ENCODE data around the gene FAM9C. TPM values are rescaled to one million over a fixed set of nuclear protein-coding genes. Genes with fewer than 3 reads are reported as not detected.

FAM9C gene
- total RNA-seq, 1 donor from 2014 or later: not detected

DNA sequence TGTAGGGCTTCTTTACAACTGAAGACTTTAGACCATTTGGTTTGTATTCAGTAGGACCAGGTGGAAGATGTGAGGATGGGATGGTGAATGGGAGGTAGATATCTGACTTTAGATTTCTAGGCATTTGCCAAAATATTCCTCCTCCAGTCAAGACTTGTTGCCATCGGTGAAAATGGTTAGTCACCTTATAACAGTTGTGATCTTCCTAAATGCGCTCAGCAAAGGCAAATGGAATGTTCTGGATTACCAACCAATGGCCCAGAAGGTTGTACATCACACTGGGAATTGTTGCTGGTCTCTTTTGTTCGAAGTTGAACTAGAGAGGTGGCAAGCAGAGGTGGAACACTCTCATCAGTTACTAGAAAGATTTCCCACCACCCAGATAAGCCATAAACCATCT is 35.6 kb downstream of the FAM9C start:
- DNase-seq (ENCODE audit: extremely low read depth, low read depth, low spot score): no peak

DNA sequence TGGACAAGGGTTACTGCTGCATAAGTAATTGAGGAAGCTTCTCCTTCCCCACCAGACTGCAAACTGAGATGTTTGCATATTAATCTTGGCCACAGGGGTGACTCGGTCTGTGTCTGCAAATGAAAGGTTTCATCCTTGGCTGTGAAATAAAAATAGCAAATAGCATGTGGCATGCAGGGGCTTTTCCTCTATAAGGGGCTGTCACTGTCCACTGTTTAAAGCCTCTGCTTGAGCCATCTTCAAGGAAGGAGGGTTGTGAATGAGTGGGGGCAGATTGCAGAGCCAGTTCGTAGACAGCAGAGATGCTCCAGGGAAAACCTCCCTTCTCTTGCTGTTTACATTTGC is 36.3 kb downstream of the FAM9C start:
- DNase-seq (ENCODE audit: extremely low read depth, low read depth, low spot score): no peak

DNA sequence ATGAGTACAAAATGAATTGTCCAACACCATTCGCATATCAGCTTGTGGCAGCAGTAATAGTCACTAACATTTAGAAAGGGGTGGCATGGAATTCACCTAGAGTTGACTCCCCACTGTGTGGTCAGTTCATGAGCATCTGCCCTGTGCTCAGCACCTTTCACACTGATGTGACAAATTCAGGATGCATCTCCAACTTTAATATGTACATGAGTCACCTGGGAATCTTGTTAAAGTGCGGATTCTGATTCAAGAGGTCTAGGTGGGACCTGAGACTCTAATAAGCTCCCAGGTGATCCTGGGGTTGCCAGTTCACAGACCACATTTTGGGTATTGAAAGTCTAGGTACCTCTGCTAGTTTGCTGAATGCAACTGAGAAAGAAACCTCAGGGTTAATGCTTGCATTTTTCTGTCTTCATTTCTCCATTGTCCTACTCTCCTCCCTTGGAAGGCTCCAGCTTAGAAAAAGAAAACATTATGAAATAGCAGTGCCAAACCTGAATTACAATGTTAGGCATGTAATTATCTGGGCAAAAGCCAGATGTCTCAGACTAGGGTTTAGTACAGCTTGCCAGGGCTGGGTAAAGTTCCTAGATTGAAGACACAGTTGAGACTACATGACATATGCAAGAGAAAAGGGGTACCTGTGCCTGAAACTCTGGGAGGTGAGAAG is 36.8 kb downstream of the FAM9C start:
- DNase-seq (ENCODE audit: extremely low read depth, low read depth, low spot score): no peak

DNA sequence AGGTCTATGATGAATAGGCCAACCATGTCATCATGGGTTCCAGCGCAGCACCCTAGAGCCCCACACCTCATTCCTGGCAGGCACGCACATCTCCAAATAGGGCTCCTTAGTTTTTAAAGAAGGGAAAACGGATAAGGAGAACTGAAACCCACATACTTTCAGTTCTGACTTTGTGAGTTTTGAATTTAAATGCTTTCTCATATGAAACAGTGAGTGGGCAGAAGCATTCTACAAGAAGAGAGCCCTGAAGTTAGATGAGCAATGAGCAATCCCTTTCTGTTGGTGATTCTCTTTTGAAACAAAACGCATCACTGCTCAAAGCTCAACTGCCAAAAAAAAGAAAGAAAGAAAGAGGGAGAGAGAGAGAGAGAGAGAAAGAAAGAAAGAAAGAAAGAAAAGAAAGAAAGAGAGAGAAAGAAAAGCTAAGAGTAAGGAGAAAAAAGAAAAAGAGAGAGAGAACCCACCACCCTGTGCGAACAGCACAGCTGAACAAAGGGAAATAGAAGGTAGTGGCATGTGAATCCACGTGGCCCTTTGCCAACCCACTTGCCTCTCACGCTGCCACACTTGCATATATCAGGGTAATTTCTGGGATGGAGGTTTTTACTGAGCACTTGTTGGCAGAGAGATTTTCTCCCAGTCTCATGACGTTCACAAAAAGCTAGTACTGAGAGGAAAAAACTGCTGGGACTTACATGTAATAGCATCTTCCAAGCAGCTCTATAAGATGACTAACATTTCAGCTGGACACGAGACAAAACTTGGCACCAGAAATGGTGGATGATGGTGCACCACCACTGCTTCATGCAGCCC is 38.6 kb downstream of the FAM9C start:
- DNase-seq (ENCODE audit: extremely low read depth, low read depth, low spot score): no peak

DNA sequence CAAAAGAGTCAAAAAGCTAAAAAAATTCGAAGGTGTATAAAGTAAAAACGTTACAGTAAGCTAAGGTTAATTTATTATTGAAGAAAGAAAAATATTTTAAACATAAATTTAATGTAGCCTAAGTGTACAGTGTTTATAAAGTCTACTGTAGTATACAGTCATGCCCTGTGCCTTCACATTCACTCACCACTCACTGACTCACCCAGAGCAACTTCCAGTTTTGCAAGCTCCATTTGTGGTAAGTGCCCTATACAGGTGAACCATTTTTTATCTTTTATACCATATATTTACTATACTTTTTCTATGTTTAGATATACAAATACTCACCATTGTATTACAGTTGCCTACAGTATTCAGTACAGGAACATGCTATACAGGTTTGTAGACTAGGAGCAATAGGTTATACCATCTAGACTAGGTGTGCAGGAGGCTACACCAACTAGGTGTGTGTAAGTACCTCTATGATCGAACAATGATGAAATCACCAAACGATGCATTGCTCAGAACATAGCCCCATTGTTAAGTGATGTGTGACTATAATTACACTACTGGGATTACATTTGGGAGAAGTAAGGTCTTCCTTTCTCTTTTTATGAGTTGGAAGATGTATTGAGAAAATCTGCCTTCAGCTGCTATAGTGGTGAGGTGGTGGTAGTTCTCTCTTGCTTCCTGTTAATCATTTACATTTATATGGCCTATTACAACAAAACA is 42.3 kb downstream of the FAM9C start:
- DNase-seq (ENCODE audit: extremely low read depth, low read depth, low spot score): no peak

DNA sequence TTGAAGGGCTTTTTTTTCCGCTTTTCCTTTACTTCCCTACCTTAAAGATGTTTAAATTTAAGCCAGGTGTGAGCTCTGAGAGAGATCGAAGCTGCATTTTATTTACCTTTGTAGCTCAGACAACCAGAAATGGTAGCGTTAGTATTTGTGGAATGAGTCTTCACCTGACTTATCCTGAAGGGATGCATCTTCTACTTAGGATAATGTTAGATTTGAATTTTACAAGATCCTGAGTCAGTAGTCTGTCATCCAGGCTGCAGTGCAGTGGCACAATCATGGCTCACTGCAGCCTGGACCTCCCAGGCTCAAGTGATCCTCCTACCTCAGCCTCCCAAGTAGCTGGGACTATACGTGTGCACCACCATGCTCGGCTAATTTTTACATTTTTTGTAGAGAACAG is 43.3 kb downstream of the FAM9C start:
- DNase-seq (ENCODE audit: extremely low read depth, low read depth, low spot score): no peak

DNA sequence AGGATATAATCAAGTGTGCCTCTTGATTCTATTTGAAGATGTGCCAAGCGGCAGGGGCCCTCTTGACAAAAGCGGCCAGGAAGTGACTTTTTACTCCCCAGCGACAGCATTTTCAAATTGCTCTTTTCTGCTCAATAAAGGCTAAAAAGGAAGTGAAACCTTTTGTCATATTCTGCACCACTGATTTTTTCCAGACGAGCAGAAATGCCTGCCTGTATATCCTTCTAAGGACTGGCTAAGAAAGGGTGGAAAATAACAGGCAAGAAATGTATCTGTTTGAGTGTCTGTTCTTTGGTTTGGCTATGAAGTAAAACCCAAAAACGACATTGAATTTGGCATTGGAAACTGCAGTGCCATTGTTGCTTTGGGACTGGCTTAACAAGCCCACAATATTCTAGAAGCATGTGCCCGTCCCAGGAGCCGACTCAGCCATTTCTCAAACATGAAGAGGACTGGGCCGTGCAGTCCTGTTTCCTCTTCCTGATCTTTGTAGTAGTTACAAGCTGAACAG is 44.1 kb downstream of the FAM9C start:
- DNase-seq (ENCODE audit: extremely low read depth, low read depth, low spot score): no peak

DNA sequence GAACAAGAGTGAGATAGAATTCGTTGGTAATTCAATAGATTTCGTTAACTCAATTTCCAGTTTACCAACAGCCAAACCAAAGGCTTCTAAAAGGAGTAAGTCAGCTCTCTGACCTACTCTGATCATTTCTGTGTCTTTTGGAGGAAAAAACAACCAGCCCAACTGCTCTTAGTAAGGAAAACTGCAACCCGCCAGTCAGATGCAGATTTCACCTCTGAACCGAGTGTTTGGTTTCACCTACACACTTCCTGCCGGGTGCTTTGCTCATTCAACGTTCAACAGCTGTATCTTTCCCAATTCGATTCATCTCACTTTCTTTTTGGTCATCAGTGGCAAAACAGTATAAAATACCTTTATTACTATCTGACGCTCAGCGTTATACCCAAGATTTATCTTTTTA is 45.0 kb downstream of the FAM9C start:
- no peak for DNase-seq (ENCODE audit: extremely low read depth, low read depth, low spot score)

DNA sequence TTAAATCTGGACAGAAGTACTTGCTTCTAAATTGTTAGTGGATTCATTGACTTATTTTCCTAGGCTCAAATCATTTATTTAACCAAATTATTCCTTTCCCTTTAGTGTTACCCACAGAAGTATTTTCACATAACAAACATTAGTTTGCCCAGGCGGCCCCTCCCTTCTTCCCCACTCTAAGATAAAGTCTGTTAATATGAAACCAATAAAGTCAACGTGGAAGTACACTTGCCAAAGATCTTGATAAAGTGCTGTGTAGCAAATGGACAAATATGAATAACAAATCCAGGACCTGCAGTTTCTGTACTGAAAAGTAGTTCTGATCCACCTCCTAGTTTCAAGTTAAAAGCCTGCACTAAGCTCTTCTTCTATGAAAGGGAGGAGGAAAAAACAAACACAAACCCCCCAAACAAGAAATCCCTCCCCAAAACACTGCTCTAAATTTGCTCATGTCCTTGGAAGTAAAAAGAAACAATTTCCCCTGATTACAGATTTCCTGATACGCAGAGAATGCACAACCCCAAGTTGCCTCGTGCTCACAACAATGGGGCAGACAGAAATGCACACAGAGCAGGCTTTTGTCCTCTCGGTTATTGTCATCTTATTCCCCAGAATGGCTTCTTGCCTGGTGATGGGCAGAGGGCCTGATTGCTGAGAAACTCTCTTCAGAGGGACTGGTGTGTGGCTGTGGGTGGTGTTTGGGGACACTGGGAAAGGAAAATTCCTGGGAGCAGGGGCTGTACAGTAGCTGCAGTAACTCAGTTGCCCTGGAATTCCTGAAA is 46.3 kb downstream of the FAM9C start:
- no peak for DNase-seq (ENCODE audit: extremely low read depth, low read depth, low spot score)

DNA sequence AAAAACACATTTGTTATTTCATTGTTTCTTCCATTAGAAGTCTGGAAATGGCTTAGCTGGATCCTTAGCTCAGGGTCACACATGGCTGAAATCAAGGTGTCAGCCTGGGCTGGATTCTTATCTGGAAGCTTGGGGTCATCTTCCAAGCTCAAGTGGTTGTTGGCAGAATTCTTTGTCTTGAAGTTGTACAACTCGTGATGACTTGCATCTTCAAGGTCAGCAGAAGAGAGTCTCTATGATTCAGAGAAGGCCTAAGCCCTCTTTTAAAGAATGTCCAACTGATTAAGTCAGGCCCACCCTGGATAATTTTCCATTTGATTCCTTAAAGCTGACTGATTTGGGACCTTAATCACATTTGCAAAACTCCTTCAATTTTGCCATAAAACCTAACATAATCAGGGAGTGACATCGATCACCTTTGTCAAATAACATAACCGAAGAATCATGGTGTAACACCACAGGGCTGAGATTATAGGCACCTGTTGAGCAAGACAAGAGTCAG is 47.4 kb downstream of the FAM9C start:
- DNase-seq (ENCODE audit: extremely low read depth, low read depth, low spot score): no peak

DNA sequence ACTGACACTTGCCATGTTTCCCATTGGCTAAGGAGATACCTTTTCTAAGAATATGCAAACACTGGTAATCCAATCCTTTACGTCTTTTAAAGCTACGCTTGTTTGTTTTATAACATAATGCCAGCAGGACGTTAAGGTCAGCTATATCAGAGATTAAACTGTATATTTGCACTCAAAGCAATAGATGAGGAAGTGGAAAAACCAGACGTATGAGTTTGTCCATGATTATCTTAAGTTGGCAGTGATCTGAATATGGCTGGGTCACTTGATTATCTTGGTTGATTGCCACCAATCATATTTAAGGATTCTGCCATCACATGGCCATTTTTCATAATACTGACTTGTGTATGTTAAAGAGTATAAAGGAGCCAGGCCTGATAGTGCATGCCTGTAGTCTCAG is 50.1 kb downstream of the FAM9C start:
- no peak for DNase-seq (ENCODE audit: extremely low read depth, low read depth, low spot score)

DNA sequence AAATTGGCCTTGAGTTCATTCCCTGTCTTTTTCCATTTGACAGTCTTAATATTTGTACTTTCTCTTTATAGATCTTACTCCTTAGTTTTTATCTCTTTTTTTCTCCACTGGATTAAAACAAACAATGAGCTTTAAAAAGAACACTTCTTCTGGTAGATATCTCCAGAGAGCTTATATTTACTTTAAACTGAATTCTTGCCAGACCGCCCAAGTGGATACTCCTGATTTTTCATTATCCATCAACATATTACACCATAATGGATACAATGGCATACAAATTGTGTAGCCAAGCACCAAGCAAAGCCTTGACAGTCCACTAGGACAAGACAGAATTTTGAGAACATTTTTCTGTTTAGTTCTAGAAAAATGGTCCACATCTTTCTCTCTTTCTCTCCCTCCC is 50.6 kb downstream of the FAM9C start:
- no peak for DNase-seq (ENCODE audit: extremely low read depth, low read depth, low spot score)

DNA sequence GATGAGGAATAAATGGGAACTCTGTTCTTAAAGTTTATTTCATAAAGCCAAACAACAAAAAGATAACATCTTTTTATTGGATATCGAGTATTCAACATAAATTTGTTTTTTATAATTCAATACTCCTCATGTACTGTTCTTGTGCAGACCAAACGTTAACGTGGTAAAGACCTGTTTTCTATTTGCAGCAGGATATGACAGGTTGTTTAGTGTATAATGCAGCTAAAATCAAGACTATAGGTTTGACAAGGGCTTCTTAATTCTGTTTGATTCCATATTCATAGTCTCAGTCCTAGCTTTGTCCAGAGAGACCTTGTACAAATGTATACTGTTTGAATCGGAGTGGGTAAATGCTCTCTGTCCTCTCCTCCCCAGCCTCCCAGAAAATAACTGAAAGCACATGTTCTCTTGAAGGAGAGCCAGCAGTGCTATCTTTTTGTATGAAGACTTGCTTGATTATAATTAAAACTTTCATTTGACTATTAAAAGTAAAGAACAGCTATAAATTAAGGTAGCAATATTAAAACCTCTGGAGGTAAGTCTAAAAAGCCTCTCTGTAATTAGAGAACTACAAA is 51.8 kb downstream of the FAM9C start:
- no peak for DNase-seq (ENCODE audit: extremely low read depth, low read depth, low spot score)

DNA sequence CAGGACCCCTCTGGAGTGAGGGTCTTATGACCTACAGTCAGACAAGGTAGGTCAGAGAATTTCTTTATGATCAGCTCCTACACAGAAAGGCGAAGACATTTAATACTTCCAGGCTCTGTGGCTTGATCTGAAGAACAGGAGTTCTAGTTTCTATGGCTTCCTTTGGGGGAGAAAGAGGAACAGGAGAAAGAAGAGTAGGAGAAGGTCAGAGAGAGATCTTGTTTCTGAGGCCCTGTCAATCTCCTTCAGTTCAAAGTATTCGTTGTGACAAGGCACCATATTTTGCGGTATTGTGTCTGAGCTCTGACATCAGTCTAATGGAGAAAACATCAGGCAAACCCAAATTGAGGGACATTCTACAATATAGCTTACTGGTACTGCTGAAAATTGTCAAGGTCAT is 52.8 kb downstream of the FAM9C start:
- DNase-seq (ENCODE audit: extremely low read depth, low read depth, low spot score): no peak

DNA sequence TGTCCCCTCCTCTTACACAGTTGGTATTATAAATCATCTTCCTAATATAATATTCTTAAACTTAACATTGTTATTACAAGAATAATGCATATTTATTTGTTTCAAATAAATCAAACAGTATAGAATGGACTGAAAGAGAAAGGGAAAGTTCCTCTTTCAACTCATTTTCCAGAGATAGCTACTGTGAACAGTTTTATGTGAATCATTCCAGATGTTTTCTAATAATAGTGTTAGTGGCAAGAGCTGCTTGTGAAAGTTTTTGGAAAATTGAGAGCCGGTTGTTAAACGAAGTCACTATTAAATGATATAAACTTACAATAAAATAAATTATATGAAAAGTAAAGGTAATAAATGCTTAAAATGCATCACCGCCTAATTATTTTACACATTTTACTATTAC is 55.0 kb downstream of the FAM9C start:
- no peak for DNase-seq (ENCODE audit: extremely low read depth, low read depth, low spot score)

DNA sequence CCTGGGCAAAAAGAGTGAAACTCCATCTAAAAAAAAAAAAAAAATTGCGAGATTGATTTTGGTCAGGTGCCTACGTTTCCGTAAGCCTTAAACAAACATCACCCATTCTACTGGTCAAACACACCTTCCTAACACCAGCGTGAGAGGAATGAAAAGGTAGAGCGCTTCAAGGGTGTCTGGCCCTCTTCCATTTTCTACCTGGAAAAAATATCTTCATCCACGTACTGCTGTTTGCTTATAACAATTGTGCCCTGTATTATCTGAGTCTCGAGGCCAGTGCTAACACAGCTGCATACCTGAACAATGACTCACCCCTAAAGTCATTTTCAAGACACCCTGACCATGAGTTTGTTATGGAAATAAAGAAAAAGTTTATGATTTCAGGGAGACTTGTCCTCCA is 55.6 kb downstream of the FAM9C start:
- DNase-seq (ENCODE audit: extremely low read depth, low read depth, low spot score): no peak

DNA sequence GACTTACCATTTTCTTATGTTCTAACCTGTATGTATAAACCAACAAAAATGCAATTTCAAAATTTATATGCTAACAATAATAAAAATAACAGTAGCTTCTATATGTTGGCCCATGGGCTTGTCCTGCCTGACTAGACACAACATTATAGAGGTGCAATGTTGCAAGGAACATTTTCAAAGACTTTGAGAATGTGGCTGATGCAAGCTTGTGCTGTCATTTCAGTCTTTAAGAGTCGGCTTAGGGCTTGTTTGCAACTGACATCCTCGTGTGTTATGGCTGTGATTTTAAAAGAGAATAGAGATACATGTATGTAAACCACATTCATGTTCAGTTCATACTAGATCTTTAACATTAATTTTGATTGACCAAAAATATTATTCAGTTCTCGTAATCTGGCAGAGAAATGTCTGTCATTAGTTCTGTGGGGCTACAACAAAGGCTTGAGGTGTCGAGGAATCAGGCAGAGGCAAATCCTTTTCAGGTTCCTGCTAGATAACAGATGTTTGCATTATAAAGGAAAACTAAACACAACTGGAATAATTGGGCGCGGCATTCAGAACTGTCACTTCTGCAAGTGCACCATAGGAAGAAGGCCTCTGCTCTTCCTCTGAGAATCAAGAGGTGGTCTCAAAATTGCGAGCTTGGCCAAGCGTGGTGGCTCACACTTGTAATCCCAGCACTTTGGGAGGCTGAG is 56.4 kb downstream of the FAM9C start:
- no peak for DNase-seq (ENCODE audit: extremely low read depth, low read depth, low spot score)

DNA sequence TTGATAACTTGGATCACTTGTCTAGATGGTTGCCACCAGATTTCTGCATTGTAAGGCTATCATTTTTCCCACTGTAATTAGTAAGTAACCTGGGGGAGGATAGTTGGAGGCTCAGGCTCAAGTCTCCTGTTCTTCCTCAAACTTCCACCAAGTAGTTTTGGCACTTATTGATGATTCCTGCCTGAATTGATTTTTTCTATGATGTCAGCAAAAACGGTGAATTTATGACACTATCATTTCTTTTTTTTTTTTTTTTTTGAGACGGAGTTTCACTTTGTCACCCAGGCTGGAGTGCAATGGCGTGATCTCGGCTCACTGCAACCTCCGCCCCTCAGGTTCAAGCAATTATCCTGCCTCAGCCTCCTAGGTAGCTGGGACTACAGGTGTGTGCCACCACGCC is 57.1 kb downstream of the FAM9C start:
- no peak for DNase-seq (ENCODE audit: extremely low read depth, low read depth, low spot score)

DNA sequence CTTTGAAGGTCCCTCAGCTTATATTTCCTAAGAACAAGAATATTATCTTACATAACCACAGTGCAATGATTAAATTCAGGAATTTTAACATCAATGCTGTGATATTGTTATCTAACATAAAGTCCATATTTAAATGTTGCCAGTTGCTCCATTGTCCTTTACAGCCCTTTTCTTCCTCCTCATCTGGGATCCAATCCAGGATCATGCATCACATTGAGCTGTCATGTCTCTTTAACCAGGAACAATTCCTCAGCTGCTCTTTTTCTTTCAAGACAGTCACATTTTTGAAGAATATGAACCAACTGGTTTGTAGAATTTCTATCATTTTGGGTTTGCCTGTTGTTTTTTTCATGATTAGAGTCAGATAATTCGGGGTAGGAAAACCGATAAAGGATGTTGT is 57.5 kb downstream of the FAM9C start:
- DNase-seq (ENCODE audit: extremely low read depth, low read depth, low spot score): no peak

Data from glomerular endothelial cell (primary cell).